ENCODE data around the gene SLC40A1. TPM values are rescaled to one million over a fixed set of nuclear protein-coding genes. Genes with fewer than 3 reads are reported as not detected.

The SLC40A1 gene
- total RNA-seq, 1 donor from 2014 or later: 133 TPM

DNA sequence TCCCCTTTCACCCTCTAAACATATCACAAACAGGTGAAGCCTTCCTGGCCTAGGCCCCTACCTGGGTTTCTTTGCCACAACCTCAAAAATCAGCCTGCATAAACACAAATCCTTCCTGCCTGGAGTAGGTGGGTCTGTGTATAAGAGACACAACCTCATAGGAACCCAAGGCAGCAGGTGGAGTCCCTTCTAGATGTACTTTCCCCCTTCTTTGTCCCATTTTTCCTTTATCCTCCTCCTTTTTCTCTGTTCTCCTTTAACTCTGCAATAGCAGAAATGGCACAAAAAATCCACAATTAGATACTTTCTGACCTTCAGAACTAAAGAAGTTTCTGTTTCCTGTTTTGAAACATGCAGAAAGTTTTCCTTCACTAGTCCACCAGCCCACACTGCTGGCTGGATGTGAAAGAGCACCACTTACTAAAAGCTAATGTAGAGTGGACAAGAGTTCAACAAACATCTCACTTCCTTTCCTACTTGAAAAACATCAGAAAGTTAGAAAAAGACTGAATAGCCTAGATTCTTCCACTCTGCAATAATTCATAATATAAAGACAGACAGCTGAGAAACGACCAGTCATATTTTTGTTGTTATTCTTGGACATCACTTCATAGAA is 11.2 kb downstream of the SLC40A1 start:
- no peak for DNase-seq (ENCODE audit: low spot score)

GRCh38 chr2:189566046-189566445 is 14.5 kb downstream of the SLC40A1 start:
- DNase-seq (ENCODE audit: low spot score): no peak

DNA sequence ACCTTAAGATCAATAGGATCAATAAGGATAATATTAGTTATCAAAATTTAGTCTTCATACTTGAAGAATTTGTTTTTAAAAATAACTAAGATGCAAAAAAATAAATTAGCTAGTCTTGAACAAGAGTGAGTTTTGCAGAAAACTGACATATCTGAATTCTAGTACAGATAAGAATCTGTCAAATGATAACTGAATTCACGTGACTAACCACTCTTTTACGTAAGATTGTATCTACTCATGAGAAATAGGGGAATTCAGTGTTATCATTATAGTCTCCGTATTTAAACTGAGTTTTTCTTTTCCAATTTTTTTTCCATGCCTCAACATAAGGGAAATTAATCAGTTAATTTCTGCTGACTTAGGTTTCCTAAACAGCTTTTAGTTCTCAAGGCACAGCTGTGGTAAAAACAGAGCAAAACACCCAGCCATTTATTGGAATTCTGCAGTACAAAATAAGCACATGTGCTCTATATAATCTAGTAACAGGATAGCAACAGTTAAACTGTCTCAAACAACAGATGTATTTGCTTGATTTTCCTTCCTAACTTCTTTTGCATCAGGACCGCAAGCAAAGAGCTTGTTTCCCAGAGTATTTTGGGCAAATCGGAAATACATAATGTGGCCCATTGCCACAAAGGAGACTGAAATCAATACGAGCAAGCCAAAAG is 19.1 kb downstream of the SLC40A1 start:
- DNase-seq (ENCODE audit: low spot score): no peak

- DNase-seq (ENCODE audit: low spot score): no peak
Observed at GRCh38 chr2:189560273-189560586, 20.4 kb downstream of the SLC40A1 start.

- DNase-seq (ENCODE audit: low spot score): no peak
Observed at GRCh38 chr2:189559579-189560272, 20.9 kb downstream of the SLC40A1 start.

GRCh38 chr2:189558516-189559272 is 21.9 kb downstream of the SLC40A1 start:
- DNase-seq (ENCODE audit: low spot score): no peak

DNA sequence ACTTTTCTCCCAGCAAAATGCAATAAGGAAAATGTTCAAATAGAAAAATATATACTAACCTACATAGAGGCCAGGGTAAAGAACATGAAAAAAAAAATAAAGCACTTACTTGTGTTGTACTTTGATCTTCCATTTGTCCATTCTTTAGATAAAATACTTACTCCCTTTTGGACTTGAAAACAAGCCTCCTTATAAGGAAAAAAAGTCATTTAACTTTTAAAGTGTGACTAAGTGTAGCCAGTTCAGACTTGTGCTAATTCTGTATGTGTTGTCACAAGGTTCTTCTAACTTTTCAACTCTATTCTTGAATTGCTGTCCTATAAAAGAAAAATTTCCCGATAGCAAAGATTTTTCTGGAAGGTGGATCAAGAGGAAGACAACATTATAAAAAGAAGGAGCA is 23.2 kb downstream of the SLC40A1 start:
- peak; percentile 68 for DNase-seq (ENCODE audit: low spot score)

DNA sequence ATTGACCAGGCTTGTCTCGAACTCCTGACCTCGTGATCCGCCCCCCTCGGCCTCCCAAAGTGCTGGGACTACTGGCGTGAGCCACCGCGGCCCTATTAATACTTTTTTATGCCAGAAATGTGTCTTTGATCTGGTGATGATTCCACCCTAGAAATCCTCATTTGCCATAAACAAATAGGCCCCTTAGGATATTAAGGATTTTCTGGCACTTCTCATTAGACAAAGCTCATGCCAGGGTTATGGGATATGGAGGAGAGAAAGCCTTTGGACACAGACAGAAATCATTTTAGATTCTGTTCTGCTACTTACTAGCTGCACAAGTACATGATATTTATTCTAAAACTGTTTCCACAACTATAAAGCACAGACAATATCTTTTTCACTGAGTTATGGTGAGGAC is 24.1 kb downstream of the SLC40A1 start:
- no peak for DNase-seq (ENCODE audit: low spot score)

GRCh38 chr2:189555232-189555631 is 25.4 kb downstream of the SLC40A1 start:
- no peak for DNase-seq (ENCODE audit: low spot score)

DNA sequence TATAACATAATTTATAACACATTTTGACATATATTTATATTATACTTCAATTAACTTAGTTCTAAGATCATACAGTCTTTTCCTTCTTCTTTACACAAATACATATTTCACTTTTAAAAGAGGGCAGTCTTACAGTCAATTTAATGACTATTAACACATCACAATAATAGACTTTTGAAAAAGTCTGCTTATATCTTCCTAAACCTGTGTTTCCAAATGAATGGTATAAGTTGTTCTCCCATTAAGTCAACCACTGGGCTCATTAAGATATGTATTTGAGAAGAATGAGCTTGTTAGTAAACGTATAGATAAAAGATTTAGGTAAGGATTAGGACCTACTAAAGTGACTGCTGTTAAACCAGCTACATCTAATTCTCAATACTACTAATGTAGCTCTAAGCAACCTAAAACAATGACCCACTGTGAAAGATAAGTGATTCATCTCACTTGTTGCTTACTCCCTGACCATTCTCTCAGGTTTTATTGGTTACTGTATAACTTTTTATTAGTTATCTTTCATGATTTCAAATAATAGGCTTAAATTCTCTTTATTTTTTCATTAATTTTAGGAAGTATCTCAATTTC is 27.0 kb downstream of the SLC40A1 start:
- no peak for DNase-seq (ENCODE audit: low spot score)

DNA sequence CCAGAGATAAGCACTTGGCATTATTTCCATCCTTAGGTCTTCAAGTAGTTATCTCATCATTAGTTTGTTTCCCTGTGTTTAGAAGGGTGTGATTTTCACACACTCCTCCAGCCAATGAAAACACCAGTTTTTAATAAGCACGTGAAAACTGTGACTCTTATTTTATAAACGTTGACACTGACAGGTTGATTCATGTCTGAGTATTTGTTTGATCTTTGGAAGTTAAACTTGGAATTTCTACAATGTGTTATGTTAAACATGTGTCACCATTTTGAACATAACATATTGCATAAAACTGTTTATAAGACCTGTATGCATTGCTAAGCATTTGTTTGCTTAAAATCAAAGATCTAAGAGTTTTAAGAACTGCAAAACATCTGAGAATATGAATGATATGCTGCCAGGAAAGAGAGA is 27.6 kb downstream of the SLC40A1 start:
- no peak for DNase-seq (ENCODE audit: low spot score)

DNA sequence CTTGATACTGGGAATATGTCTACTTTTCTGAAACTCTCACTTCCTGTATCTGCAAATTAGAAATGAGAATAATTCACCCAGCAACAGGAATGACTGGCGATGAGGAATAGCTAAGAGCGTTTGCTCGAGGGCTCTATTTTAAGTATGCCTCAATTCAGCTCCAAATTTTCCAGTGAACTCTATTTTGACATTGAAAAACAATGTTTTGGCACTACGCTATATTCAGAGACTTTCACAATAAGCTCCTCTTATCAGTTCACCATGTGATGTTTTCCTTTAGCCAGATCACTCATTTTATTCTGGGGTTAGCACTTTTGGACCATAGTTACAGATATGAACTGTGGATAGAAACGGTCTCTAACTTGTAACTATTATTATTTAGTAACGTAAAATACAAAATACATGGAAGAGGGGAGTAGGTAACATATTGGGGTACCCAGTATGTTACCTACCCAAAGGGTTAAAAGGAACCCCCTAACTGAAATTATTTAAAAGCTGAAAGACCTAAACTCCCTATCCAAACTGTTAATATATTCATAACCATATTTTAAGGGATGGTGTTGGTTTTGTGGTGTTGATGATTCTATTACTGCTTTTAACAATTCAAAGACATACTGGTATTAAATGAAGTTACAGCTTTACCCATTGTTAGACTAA is 28.1 kb downstream of the SLC40A1 start:
- peak; percentile 86 for DNase-seq (ENCODE audit: low spot score)

- no peak for DNase-seq (ENCODE audit: low spot score)
Observed at GRCh38 chr2:189551808-189552207, 28.8 kb downstream of the SLC40A1 start.

- DNase-seq (ENCODE audit: low spot score): no peak
Observed at GRCh38 chr2:189549449-189549832, 31.1 kb downstream of the SLC40A1 start.

DNA sequence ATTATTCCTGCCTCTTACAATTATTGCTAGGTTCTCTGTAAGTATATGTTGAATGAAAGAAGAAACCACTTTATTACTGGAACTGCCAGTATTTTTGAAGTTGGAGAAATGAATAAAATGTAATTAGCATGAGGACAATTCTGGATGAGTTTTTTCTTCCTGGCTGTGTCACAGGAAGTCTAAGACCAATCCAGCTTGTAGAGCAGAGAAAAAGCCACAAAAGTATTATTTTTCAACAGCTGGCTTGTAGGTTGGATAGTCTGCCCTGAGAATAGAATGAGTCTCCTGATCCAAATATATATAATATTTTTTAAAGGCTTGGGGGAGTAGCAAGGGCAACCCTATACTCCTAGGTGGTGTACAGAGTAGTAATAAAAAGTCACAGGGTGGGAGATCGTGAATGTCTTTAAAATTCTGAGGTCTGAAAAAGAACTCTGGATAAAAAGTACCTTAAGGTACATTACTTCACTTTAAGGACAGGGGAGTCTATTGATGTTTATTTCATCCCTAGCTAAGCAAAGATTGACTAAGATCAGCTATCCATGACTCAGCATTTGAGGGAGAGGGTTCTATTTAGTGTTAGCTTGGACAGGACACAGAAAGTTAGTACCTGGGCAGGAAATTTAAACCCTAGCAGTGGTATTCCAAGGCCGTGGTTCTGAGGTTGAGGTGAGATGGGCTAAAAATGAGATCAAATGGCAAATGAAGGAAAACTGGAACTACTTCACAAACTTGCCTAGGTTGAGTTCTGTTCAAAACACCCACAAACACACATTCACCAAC is 31.7 kb downstream of the SLC40A1 start:
- no peak for DNase-seq (ENCODE audit: low spot score)

GRCh38 chr2:189545418-189545817 is 35.2 kb downstream of the SLC40A1 start:
- DNase-seq (ENCODE audit: low spot score): no peak

- no peak for DNase-seq (ENCODE audit: low spot score)
Observed at GRCh38 chr2:189544318-189545042, 36.1 kb downstream of the SLC40A1 start.

DNA sequence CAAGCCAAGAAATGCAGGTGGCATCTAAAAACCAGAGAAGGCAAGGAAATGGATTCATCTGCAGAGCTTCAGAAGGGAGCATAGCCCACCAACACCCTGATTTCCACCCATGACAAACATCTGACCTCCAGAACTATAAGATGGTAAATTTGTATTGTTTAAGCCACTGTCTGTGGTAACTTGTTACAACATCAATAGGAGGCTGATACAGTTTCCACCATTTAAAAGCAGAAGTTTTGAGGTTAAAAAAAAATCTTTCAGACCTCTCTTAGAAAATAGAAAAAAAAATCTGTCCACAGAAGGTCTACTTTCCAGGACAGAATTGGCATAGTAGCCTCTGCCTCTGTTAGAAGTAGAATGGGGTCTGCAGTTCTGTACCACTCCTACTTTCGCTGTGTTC is 37.2 kb downstream of the SLC40A1 start:
- DNase-seq (ENCODE audit: low spot score): no peak

- no peak for DNase-seq (ENCODE audit: low spot score)
Observed at GRCh38 chr2:189542145-189542882, 38.3 kb downstream of the SLC40A1 start.
